Mucosa of rectum (tissue), 2 donors: ENCODE measurements around the gene PDCD4.
"Not testable (repeated sequence)": the region's sequence is repeated elsewhere in the genome, so short reads cannot be mapped to it uniquely, and the experiment has no call there.

Experiments used
- H3K27ac ChIP-seq, 2 donors: one replicate each; pipeline ENCODE4 v1.7.0; 2013; ENCODE audit warnings: inconsistent platforms in 2 of 2, low read depth in 2 of 2, low read length in 2 of 2
- H3K27me3 ChIP-seq, 2 donors: one replicate each; pipeline ENCODE4 v1.7.0; 2013; ENCODE audit warnings: low read length in 2 of 2; ENCODE audit not compliant: control insufficient read depth in 2 of 2, insufficient read depth in 2 of 2
- H3K36me3 ChIP-seq, 2 donors: one replicate each; pipeline ENCODE4 v1.7.0; 2013; ENCODE audit warnings: low read length in 2 of 2; ENCODE audit not compliant: control insufficient read depth in 2 of 2, insufficient read depth in 2 of 2
- H3K4me1 ChIP-seq, 2 donors: one replicate each; pipeline ENCODE4 v1.7.0; 2013; ENCODE audit warnings: low read length in 2 of 2, mild to moderate bottlenecking in 1 of 2; ENCODE audit not compliant: control insufficient read depth in 2 of 2, insufficient read depth in 2 of 2
- H3K4me3 ChIP-seq, 2 donors: one replicate each; pipeline ENCODE4 v1.7.0; 2013; ENCODE audit warnings: low read length in 2 of 2
- H3K9ac ChIP-seq, 2 donors: one replicate each; pipeline ENCODE4 v1.7.0; 2013; ENCODE audit warnings: low read length in 2 of 2, low read depth in 1 of 2, mild to moderate bottlenecking in 1 of 2
- H3K9me3 ChIP-seq, 2 donors: one replicate each; pipeline ENCODE4 v1.7.0; 2013; ENCODE audit warnings: low read length in 2 of 2; ENCODE audit not compliant: control insufficient read depth in 2 of 2
- donor health status: healthy.
- donor health status: Normal muscosa, but diverticular disease.

Gene PDCD4

GRCh38 chr10:110900983-110901382 is 29.3 kb downstream of the PDCD4 start:
- no peak overlapping the region for H3K27ac ChIP-seq
- H3K36me3 ChIP-seq, result peaks cover 55 to 70% of the 10 kb centered on the region in 2 donors
- H3K9me3 ChIP-seq, result no peaks in the 10 kb centered on the region

GRCh38 chr10:110901954-110902819 is 30.5 kb downstream of the PDCD4 start:
- H3K27ac ChIP-seq, result no peak overlapping the region

More at GRCh38 chr10:110900983-110901382, 29.3 kb downstream of the PDCD4 start:
- H3K4me1 ChIP-seq, result peaks cover 0 to 5% of the 10 kb centered on the region in 2 donors
- H3K27me3 ChIP-seq, result no peaks in the 10 kb centered on the region
- H3K9ac ChIP-seq, result no peak overlapping the region
- no peak overlapping the region for H3K4me3 ChIP-seq

GRCh38 chr10:110903280-110904278 is 31.9 kb downstream of the PDCD4 start:
- H3K4me3 ChIP-seq, result no peak overlapping the region
- H3K4me1 ChIP-seq, result no peaks in the 10 kb centered on the region
- H3K9ac ChIP-seq, result no peak overlapping the region
- no peak overlapping the region for H3K27ac ChIP-seq
- no peaks in the 10 kb centered on the region for H3K27me3 ChIP-seq
- H3K9me3 ChIP-seq, result no peaks in the 10 kb centered on the region
- peaks cover 36 to 48% of the 10 kb centered on the region in 2 donors for H3K36me3 ChIP-seq

More at GRCh38 chr10:110901954-110902819, 30.5 kb downstream of the PDCD4 start:
- peaks cover 45 to 59% of the 10 kb centered on the region in 2 donors for H3K36me3 ChIP-seq
- no peaks in the 10 kb centered on the region for H3K4me1 ChIP-seq
- no peaks in the 10 kb centered on the region for H3K27me3 ChIP-seq
- H3K4me3 ChIP-seq, result no peak overlapping the region
- H3K9me3 ChIP-seq, result no peaks in the 10 kb centered on the region
- H3K9ac ChIP-seq, result no peak overlapping the region

GRCh38 chr10:110910138-110910537 is 38.4 kb downstream of the PDCD4 start:
- Histone ChIP-seq H3K27ac (no peak overlapping the region), H3K36me3 (no peaks in the 10 kb centered on the region)

GRCh38 chr10:110912374-110912773 is 40.6 kb downstream of the PDCD4 start:
- no peaks in the 10 kb centered on the region for H3K27me3 ChIP-seq
- H3K9ac ChIP-seq, result no peak overlapping the region
- no peaks in the 10 kb centered on the region for H3K36me3 ChIP-seq
- no peaks in the 10 kb centered on the region for H3K9me3 ChIP-seq
- H3K27ac ChIP-seq, result no peak overlapping the region
- no peaks in the 10 kb centered on the region for H3K4me1 ChIP-seq
- no peak overlapping the region for H3K4me3 ChIP-seq

More at GRCh38 chr10:110910138-110910537, 38.4 kb downstream of the PDCD4 start:
- no peaks in the 10 kb centered on the region for H3K27me3 ChIP-seq
- H3K4me1 ChIP-seq, result no peaks in the 10 kb centered on the region
- no peak overlapping the region for H3K9ac ChIP-seq
- no peak overlapping the region for H3K4me3 ChIP-seq
- no peaks in the 10 kb centered on the region for H3K9me3 ChIP-seq

- Histone ChIP-seq H3K4me1 (peaks cover 7 to 8% of the 10 kb centered on the region in 2 donors), H3K9ac (no peak overlapping the region), H3K36me3 (no peaks in the 10 kb centered on the region), H3K9me3 (no peaks in the 10 kb centered on the region), H3K27ac (no peak overlapping the region), H3K4me3 (no peak overlapping the region), H3K27me3 (no peaks in the 10 kb centered on the region)
These were observed 42.7 kb downstream of the PDCD4 start for GRCh38 chr10:110914431-110914830.

GRCh38 chr10:110915035-110915434 is 43.3 kb downstream of the PDCD4 start:
- Histone ChIP-seq H3K4me1 (peaks cover 7 to 8% of the 10 kb centered on the region in 2 donors), H3K27ac (no peak overlapping the region), H3K9ac (no peak overlapping the region), H3K36me3 (no peaks in the 10 kb centered on the region), H3K9me3 (no peaks in the 10 kb centered on the region), H3K27me3 (no peaks in the 10 kb centered on the region), H3K4me3 (no peak overlapping the region)

- peaks cover 7 to 11% of the 10 kb centered on the region in 2 donors for H3K4me1 ChIP-seq
- not testable (repeated sequence) for H3K4me3 ChIP-seq, H3K9me3 ChIP-seq, H3K27me3 ChIP-seq, H3K9ac ChIP-seq, H3K36me3 ChIP-seq, H3K27ac ChIP-seq
These were observed 43.9 kb downstream of the PDCD4 start for GRCh38 chr10:110915600-110915999.

GRCh38 chr10:110916554-110917346 is 45.0 kb downstream of the PDCD4 start:
- Histone ChIP-seq H3K27me3 (no peaks in the 10 kb centered on the region), H3K9ac (no peak overlapping the region), H3K4me1 (peaks cover 7 to 13% of the 10 kb centered on the region in 2 donors), H3K36me3 (no peaks in the 10 kb centered on the region), H3K9me3 (no peaks in the 10 kb centered on the region), H3K27ac (no peak overlapping the region), H3K4me3 (no peak overlapping the region)
